Adrenal gland (tissue), 12 donors: ENCODE measurements around the gene MEDAG. TPM values are rescaled to one million over a fixed set of nuclear protein-coding genes. Genes with fewer than 3 reads are reported as not detected.

Experiments
- DNase-seq, 7 donors: peaks; one replicate each; pipeline ENCODE4 v3.0.0-alpha.2; 2019 to 2020
- H3K27ac ChIP-seq, 5 donors: fragments of 200-600 bp; sonication (generic) in 4 of 5; 1 replicate in 3 of 5; 2 replicates in 2 of 5; pipeline versions ENCODE4 v1.5.1 to v1.8.0; 2016 to 2020; ENCODE audit warnings: mild to moderate bottlenecking in 1 of 5
- H3K27me3 ChIP-seq: fragments of 200-600 bp; 2 replicates; pipeline ENCODE4 v1.8.0; 2021
- H3K36me3 ChIP-seq, 2 donors: fragments of 200-600 bp; replicated peaks in 1 of 2; 1 replicate in 1 of 2; 2 replicates in 1 of 2; pipeline versions ENCODE4 v1.5.1 to v1.8.0; 2018 to 2022
- H3K4me1 ChIP-seq, 2 donors: fragments of 200-600 bp; replicated peaks in 1 of 2; 1 replicate in 1 of 2; 2 replicates in 1 of 2; pipeline versions ENCODE4 v1.5.1 to v1.8.0; 2018 to 2021
- H3K4me3 ChIP-seq, 4 donors: fragments of 200-600 bp; sonication (generic) in 3 of 4; one replicate each; pipeline ENCODE4 v1.5.1; 2016 to 2018
- H3K9me3 ChIP-seq, 3 donors: fragments of 200-600 bp; sonication (generic) in 1 of 3; replicated peaks in 1 of 3; 1 replicate in 2 of 3; 2 replicates in 1 of 3; pipeline versions ENCODE4 v1.5.1 to v1.8.0; 2016 to 2021
- POLR2A ChIP-seq, 2 donors: fragments of 450-650 bp; IDR thresholded peaks; one replicate each; pipeline ENCODE4 v1.6.1; 2017; ENCODE audit warnings: antibody characterized with exemption in 2 of 2, mild to moderate bottlenecking in 2 of 2, moderate library complexity in 1 of 2
- WGBS, 4 donors: extraction: QIAGEN DNeasy Blood & Tissue Kit in 2 of 4; methylation state at CpG; one replicate each; pipeline versions ENCODE4 v1.1.5 to v1.1.7; 2013 to 2017; 5-methylcytosine and 5-hydroxymethylcytosine counted together
- intact Hi-C, 2 donors: fragments of 100-400 bp; cut with DNase I; formaldehyde crosslinking; loops; one replicate each; pipeline versions ENCODE4 v1.14.1 to v1.15.0; 2022 to 2023
- polyA plus RNA-seq, 3 donors: library from polyadenylated mRNA; stranded (reverse); fragments of 200-250 nt in 2 of 3; fragments of 350-450 nt in 1 of 3; fragmentation: Illumina TruSeq in 1 of 3; extraction: RNeasy Lipid Tissue Mini Kit (QIAGEN cat#74804) in 1 of 3; gene quantifications; one replicate each; pipeline ENCODE4 v1.2.3, GENCODE V29; 2013 to 2014
- total RNA-seq, 9 donors: library from RNA; depleted of rRNA in 4 of 9; stranded (reverse); fragments of >200 nt in 4 of 9; fragments of 120-200 nt in 1 of 9; fragmentation: NEBNext Ultra II Directional in 1 of 9; extraction: Animal tissue kit (Norgen Biotek cat#: 25700) in 1 of 9; gene quantifications; one replicate each; pipeline versions ENCODE4 v1.1.0 to v1.2.4, GENCODE V29; 2013 to 2023
- TF ChIP-seq, protein P1 (sequence below), 6 experiments: fragments of 450-650 bp in 4 of 6; fragments of 200-600 bp in 2 of 6; sonication (generic) in 1 of 6; IDR thresholded peaks; 1 replicate in 5 of 6; 2 replicates in 1 of 6; pipeline versions ENCODE4 v1.5.1 to v1.8.0; 2016 to 2021; ENCODE audit warnings: antibody characterized with exemption in 6 of 6, mild to moderate bottlenecking in 2 of 6, moderate library complexity in 1 of 6
- donor health status: healthy with polysubstance abuse.
- donor health status: Bipolar disorder and iron deficiency.
- donor health status: DM: yes; HTN: yes; CAD: no.
- donor health status: DM: no; HTN: no; CAD: no.
- donor health status: DM: no; HTN: no; CAD: no.
- donor health status: DM: yes; HTN: yes; CAD: no.

Gene MEDAG
- total and polyA plus RNA-seq, 12 donors = 0.72 to 19.8 (median 3.2) TPM

GRCh38 chr13:30965380-30965779, 59.3 kb downstream of the MEDAG start:
- intact Hi-C loops = no loop called here
- WGBS, 4 donors = 61 to 86% (median 73%) methylated on average over 1 of the region's 1 CpG
- no peak overlapping the region for H3K4me3 ChIP-seq
- TF ChIP-seq, protein P1, sequence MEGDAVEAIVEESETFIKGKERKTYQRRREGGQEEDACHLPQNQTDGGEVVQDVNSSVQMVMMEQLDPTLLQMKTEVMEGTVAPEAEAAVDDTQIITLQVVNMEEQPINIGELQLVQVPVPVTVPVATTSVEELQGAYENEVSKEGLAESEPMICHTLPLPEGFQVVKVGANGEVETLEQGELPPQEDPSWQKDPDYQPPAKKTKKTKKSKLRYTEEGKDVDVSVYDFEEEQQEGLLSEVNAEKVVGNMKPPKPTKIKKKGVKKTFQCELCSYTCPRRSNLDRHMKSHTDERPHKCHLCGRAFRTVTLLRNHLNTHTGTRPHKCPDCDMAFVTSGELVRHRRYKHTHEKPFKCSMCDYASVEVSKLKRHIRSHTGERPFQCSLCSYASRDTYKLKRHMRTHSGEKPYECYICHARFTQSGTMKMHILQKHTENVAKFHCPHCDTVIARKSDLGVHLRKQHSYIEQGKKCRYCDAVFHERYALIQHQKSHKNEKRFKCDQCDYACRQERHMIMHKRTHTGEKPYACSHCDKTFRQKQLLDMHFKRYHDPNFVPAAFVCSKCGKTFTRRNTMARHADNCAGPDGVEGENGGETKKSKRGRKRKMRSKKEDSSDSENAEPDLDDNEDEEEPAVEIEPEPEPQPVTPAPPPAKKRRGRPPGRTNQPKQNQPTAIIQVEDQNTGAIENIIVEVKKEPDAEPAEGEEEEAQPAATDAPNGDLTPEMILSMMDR (IDR thresholded peaks at IDR 0.05) = no peak
- TF ChIP-seq POLR2A (IDR thresholded peaks at IDR 0.05) = no peak
- no peaks in the 10 kb centered on the region for H3K4me1 ChIP-seq
- H3K27ac ChIP-seq = no peak overlapping the region
- no peaks in the 10 kb centered on the region for H3K9me3 ChIP-seq
- no peak for DNase-seq
- H3K36me3 ChIP-seq = no peaks in the 10 kb centered on the region
- H3K27me3 ChIP-seq = no peaks in the 10 kb centered on the region

DNA sequence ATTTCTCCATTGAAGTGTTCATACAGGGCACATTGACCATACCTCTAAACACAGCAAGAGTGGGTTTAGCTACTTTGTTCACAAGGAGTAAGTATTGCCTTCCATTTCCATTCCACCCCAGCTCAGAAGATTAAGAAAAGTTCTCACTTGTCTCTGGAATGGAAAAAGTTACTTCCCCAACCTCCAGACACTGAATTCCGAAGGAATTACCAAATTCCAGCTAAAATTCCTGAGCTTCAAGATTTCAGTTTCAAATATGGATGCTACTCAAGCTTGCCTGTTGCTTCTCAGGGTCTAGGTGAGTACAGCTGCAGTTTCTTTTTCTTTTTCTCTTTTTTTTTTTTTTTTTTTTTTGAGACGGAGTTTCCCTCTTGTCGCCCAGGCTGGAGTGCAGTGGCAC, 60.0 kb downstream of the MEDAG start:
- H3K27me3 ChIP-seq = no peaks in the 10 kb centered on the region
- no peak overlapping the region for H3K4me3 ChIP-seq
- H3K4me1 ChIP-seq = no peaks in the 10 kb centered on the region
- TF ChIP-seq, protein P1 (IDR thresholded peaks at IDR 0.05) = no peak
- TF ChIP-seq POLR2A (IDR thresholded peaks at IDR 0.05) = no peak
- intact Hi-C loops = no loop called here
- no peak overlapping the region for H3K27ac ChIP-seq
- WGBS, 4 donors = 61 to 89% (median 79%) methylated on average over 3 of the region's 3 CpGs
- no peaks in the 10 kb centered on the region for H3K36me3 ChIP-seq
- no peaks in the 10 kb centered on the region for H3K9me3 ChIP-seq
- no peak for DNase-seq

DNA sequence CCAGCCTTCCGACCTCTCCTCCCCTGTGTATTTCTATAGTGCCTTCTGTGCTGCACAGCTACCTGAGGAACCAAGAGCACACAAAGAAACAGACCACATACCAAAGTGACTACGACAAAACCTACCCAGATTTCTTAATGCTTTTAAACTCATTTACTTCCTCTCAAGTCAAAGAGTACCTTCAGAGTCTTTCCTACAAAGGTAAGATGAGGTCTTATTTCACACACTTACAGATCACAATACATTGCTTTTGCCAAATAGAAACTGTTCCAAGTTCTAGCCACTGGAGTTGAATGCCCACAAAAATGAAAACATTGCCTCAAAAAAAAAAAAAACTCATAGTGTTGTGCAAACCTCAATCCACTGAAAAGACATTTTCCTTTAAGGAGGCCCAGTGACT, 62.8 kb downstream of the MEDAG start:
- 63 to 90% (median 73%) methylated on average over 2 of the region's 2 CpGs for WGBS, 4 donors
- Histone ChIP-seq H3K36me3 (no peaks in the 10 kb centered on the region), H3K27me3 (no peaks in the 10 kb centered on the region), H3K4me1 (no peaks in the 10 kb centered on the region), H3K4me3 (no peak overlapping the region), H3K27ac (no peak overlapping the region), H3K9me3 (no peaks in the 10 kb centered on the region)
- intact Hi-C loops = no loop called here
- no peak for DNase-seq
- no peak for TF ChIP-seq POLR2A (IDR thresholded peaks at IDR 0.05)
- TF ChIP-seq, protein P1 (IDR thresholded peaks at IDR 0.05) = no peak

DNA sequence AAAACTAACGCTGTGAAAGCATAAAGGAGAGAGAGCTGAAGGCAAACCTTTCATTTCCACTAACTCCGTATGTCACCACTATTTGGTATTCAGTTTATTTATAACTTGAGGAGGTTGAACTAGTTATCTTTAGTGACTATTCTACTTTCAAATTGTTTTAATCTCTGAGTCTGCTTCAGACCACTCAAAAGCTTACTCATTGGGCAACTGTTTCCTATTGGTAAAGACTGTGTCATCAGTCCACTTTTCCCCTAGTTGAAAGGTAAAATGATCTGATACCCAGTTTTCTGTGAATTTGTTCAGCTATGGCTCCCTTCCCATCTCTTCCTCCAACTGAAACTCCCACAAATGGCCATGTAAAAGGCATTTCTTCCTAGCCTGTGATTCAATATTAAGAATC, 65.5 kb downstream of the MEDAG start:
- TF ChIP-seq POLR2A (IDR thresholded peaks at IDR 0.05) = no peak
- TF ChIP-seq, protein P1 (IDR thresholded peaks at IDR 0.05) = no peak
- H3K9me3 ChIP-seq = no peaks in the 10 kb centered on the region
- H3K27ac ChIP-seq = no peak overlapping the region
- WGBS, 4 donors = 72 to 83% (median 76%) methylated on average over 2 of the region's 2 CpGs
- no peaks in the 10 kb centered on the region for H3K27me3 ChIP-seq
- no peaks in the 10 kb centered on the region for H3K36me3 ChIP-seq
- DNase-seq = no peak
- no peaks in the 10 kb centered on the region for H3K4me1 ChIP-seq
- intact Hi-C loops = no loop called here
- no peak overlapping the region for H3K4me3 ChIP-seq
